Coronary artery (tissue), 2 donors: ENCODE results near the gene PDCL2.
"Not testable (repeated sequence)": the region's sequence is repeated elsewhere in the genome, so short reads cannot be mapped to it uniquely, and the experiment has no call there.

ENCODE experiments used
- DNase-seq: peaks from one replicate; pipeline ENCODE4 v3.0.0-alpha.2; 2017; ENCODE audit warnings: low spot score
- H3K27ac ChIP-seq, 2 donors: fragments of 200-600 bp; sonication (generic); one replicate each; pipeline ENCODE4 v1.5.1; 2016 to 2019
- H3K4me3 ChIP-seq: fragments of 200-600 bp; sonication (generic); 2 replicates; pipeline ENCODE4 v1.5.1; 2016; ENCODE audit warnings: mild to moderate bottlenecking, moderate library complexity
- CTCF ChIP-seq: fragments of 200-600 bp; sonication (generic); IDR thresholded peaks from one replicate; pipeline ENCODE4 v1.5.1; 2019; ENCODE audit warnings: antibody characterized with exemption

Gene PDCL2

DNA sequence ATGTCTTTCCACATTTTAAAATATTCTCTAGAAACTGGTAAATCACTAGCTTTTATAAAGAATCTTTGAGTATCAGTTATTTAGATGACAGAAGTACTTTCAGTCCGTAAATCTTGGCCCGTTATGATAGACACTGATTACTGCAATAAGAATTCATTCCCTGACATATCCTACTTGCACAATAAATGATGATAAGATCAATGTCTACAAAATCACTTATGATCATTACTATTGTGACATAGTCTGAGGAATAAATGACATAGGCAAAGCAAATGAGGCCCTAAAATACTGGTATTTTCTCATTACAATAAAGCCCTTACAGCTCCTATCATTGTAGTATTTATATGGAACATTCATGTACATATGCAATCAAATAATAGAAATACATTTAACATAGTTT, 6.6 kb upstream of the PDCL2 start:
- no peak overlapping the region for H3K4me3 ChIP-seq
- H3K27ac ChIP-seq, result no peak overlapping the region
- DNase-seq, result no peak
- no peak for TF ChIP-seq CTCF

- Histone ChIP-seq H3K4me3 (no peak overlapping the region), H3K27ac (no peak overlapping the region)
- TF ChIP-seq CTCF, result no peak
- no peak for DNase-seq
These were observed 3.9 kb downstream of the PDCL2 start for GRCh38 chr4:55588160-55588559.

- H3K4me3 ChIP-seq, DNase-seq, H3K27ac ChIP-seq: not testable (repeated sequence)
These were observed 9.3 kb downstream of the PDCL2 start for GRCh38 chr4:55582773-55583172.

DNA sequence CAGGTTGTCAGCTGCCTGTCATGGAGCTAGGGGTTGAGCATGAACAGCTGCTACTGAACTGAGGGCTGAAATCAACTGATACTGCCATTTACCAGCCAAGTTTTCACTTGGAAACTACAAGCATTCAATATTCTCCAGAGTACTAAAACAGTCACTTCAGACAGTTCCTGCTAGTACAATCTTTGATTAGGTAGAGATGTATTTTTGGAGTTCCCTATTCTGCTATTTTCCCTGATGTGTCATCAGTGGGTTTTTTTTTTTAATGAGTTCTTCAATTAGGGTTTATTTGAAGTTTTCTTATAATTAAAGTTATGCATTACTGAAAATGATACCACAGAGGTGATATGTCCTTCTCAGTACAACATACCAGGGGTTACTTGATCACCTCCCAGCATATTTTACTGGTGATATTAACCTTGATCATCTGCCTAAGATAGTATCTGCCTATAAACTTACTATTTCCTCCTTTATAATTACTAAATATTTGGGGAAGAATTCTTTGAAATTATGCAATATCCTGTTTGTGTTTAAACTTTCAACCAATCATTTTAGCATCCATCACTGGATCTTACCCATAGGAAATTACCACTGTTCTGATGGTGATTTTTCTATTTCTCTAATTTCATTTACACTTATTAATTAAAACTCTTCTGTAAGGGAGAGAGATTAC, 13.6 kb downstream of the PDCL2 start:
- Histone ChIP-seq H3K4me3 (no peak overlapping the region), H3K27ac (no peak overlapping the region)
- DNase-seq, result no peak
- no peak for TF ChIP-seq CTCF

DNA sequence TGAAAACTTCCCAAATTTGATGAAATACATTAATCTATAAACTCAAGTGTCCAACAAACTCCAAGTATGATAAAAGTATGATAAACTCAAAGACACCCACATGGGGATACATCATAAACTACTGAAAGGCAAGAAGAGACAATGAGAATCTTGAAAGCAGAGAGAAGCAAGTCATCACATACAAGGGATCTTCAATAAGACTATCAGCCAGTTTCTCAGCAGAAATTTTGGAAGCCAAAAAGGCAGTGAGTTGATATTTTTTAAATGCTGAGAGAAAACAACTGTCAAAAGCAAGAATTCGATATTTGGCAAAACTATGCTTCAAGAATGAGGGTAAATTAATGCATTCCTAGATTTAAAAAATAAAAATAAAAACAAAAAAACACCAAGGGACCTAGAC, 16.5 kb downstream of the PDCL2 start:
- DNase-seq, result no peak
- no peak for TF ChIP-seq CTCF
- Histone ChIP-seq H3K27ac (no peak overlapping the region), H3K4me3 (no peak overlapping the region)

GRCh38 chr4:55574252-55574651, 17.8 kb downstream of the PDCL2 start:
- no peak overlapping the region for H3K4me3 ChIP-seq
- DNase-seq, result no peak
- TF ChIP-seq CTCF, result no peak
- H3K27ac ChIP-seq, result no peak overlapping the region

- TF ChIP-seq CTCF, result no peak
- Histone ChIP-seq H3K27ac (no peak overlapping the region), H3K4me3 (no peak overlapping the region)
- DNase-seq, result no peak
These were observed 20.2 kb downstream of the PDCL2 start for GRCh38 chr4:55571806-55572205.
